GM18868 (cell line): Measurements from ENCODE around the gene ABCC12.

Experiments used
- ATAC-seq: cut with Tn5 transposase; IDR thresholded peaks from one replicate; pipeline ENCODE4 v1.9.1; 2021; ENCODE audit warnings: mild to moderate bottlenecking, moderate library complexity; ENCODE audit not compliant: unreplicated experiment

The ABCC12 gene

DNA sequence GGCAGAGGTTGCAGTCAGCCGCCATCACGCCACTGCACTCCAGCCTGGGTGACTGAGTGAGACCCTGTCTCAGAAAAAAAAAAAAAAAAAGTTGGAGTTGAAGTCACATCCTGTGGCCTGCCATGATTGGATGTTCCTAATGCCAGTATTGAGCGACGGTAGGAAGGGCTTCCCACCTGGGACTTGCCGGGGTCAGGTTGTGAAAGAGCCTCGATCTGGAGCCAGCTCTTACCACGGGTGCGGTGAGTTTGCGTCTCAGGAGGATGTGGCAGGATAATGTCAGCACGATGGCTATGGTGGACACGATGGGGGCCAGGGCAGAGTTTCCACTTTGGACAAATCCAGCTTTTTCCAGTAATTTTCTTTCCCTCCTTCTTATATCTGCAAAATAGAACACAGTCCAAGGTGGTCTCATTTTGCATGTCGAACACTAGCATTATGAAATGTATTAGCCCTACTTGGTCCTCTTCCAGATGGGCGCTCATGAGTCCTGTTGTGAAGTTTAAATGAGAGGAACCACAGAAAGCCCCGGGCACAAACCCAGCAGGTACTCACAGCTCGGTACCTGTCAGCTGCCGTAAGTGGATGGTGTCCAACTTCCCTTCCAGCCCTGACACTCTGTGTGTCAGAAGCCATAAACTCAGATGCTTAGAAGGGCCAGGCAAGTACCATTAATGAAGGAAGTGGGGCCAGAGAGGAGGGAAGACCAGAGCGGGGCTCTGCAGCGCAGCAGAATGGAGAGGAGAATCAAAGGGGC lies 22.2 kb downstream of the ABCC12 start:
- no peak for ATAC-seq

DNA sequence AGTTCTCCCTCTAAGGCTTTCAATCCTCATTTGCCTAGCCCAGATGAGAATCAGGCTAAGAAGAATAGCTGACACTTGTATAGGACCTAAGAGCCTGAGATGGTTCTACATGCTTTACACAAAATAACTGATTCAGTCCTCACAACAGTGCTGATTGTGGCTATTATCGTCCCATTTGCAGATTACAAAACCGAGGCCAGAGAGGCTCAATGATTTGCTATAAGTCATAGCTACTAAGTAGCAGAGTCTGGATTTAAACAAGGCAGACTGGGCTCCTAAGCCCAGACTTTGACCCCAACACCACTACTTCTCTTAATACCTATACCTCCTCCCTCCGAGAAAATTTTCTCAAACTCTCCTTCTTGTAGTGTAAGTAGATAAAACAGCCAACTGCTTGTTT lies 23.1 kb downstream of the ABCC12 start:
- ATAC-seq, result no peak

DNA sequence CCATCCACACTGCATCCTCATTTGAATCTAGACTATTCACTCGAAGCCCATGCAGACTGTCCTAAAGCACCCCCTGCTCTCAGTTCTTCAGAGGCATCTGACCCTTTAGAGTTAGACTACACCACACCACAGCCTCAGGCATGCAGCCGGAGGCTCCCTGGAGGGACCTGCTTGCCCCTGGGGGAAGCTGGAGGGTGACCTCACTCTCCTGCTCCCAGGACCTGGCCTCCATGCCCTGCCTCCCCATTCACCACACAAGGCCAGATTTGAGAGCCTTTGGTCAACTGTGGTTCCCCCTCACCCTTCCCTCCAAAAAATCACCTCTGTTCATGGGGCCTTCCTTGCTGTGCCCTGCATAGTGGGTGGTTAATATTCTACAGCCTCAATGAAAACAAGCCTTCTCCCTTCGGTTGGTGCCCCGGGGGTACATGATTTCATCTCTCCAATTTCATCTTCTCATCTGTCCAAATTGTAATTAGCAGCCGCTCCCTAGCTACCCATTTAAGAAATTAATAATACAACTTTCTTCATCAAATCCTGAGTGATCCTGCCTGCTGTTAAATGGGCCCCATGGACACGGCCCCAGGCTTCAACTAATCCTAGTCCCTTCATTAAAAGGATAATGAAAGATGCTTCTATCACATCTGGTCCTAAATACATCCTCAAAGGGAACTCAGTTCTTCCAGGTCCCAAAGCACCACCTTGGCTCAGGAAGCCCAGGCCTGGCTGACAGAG lies 24.4 kb downstream of the ABCC12 start:
- no peak for ATAC-seq

- ATAC-seq, result no peak
Observed at GRCh38 chr16:48129926-48130325, 25.9 kb downstream of the ABCC12 start.

GRCh38 chr16:48128769-48129168 lies 27.0 kb downstream of the ABCC12 start:
- ATAC-seq, result no peak

DNA sequence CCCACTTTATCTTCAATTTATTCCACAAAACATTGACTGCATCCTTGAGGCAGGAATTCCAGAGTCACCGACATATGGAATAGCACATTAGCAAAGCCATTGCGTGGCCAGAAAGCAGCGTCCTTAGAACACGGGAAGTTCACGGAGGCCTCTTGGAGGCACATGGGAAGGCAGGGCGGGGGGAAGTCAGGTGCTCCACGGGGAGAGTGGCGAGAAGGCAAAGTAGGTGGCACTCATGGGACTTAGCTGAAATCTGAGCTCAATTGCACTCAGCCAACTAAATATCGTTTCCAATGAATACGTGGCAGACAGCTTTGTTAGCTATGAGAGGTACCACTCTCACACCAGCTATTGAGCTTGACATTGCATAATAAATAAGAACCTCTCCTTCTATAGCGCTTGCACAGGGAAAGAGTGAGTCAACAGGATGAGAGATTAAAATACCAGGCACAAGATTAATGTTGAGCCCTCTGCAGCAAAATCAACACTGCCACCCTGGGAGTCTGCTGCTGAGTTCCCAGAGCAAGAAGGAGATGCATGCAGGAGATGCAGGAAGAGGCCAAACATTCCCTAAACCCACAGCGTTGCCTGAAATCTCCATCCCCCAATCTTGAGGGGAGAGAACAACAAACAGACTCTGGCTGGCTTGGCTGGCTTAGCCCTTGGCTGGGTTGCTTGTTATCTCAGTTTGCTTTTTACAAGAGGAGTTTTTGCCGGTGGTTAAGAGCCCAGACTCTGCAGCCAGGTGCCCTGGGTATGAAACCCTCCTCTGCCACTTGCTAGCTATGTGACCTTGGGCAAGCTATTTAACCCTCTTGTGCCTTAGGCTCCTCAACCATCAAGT lies 28.8 kb downstream of the ABCC12 start:
- ATAC-seq, result no peak

- no peak for ATAC-seq
Observed at GRCh38 chr16:48125888-48126287, 29.9 kb downstream of the ABCC12 start.

GRCh38 chr16:48124266-48124665 lies 31.5 kb downstream of the ABCC12 start:
- ATAC-seq, result no peak

GRCh38 chr16:48123104-48123788 lies 32.5 kb downstream of the ABCC12 start:
- peak; percentile 90 for ATAC-seq

GRCh38 chr16:48121276-48121675 lies 34.5 kb downstream of the ABCC12 start:
- no peak for ATAC-seq

DNA sequence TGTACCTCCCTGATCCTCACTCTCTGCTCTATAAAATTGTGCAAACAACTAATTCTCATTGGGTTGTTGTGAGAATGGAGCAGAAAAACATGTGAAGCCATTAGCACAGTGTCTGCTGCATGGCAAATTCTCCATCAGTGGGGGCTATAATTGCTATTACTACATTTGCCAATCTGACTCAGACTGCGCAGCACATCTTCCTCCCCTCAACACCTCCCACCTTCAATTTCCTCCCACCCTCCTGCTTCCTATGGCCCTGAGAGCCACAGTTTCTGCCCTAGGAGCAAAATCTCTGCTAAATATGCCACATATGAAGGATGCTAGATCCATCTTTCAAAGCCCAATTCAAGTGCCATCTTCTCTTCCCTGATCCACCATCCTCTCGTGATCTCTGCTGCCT lies 37.0 kb downstream of the ABCC12 start:
- no peak for ATAC-seq

- ATAC-seq, result peak; percentile 93
Observed at GRCh38 chr16:48117217-48118105, 38.3 kb downstream of the ABCC12 start.

- ATAC-seq, result no peak
Observed at GRCh38 chr16:48115299-48115698, 40.5 kb downstream of the ABCC12 start.

- ATAC-seq, result no peak
Observed at GRCh38 chr16:48114410-48114809, 41.4 kb downstream of the ABCC12 start.

DNA sequence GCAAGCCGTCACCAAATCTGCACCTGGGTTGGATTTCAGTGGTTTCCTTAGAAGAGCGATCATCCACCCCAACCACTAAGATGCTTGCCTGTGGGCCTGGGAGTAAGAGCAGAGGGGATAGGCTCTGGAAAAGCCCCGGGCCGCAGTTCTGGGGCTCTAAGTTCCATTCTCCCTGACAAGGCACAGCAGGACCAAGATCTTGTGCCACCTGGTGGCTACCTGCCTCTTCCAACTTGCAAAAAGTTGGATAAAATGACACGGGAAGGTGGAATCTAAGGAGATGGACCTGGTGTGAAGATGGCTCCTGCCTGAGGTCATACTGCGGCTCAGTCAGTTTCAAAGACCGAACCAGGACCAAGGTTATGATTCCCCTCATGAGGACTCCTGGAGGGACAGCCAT lies 42.3 kb downstream of the ABCC12 start:
- no peak for ATAC-seq

GRCh38 chr16:48113001-48113400 lies 42.8 kb downstream of the ABCC12 start:
- ATAC-seq, result no peak

DNA sequence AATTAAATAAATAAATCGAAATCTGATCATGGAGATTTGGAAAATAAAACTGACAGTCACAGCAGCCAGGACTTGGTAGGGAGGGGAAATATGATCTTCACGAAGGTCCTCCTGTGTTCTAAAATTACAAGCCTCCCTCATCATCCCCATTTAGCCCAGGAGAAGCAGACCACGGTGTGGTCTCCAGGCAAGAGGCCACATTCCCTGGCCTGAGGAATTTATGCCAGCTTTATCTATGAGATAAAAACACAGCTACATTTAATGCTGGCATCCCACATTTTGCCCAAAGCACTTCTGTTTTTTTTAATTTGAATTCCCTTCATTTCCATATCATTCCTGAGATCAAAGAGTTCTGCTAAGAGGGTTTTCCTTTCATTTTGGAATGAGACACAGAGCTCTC lies 43.2 kb downstream of the ABCC12 start:
- no peak for ATAC-seq

- peak; percentile 58 for ATAC-seq
Observed at GRCh38 chr16:48110982-48111381, 44.8 kb downstream of the ABCC12 start.

DNA sequence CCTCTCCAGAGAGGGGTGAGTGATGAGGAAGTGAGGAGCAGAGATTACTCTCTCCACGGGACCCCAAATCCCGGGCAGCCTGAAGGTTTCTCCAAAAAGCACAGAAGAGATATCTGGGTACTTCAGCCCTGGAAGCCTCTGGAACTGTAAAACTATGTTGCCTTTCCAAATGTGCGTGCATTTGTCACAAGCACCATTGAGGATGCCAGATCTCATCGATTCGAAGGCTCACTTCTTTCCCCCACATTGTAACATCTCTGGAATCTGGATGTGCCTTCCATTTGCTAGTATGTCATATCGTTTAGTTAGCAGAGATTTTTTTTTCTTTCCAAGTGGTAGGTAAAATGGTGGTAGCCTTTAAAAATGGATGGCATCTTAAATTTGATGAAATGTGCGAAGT lies 45.8 kb downstream of the ABCC12 start:
- ATAC-seq, result no peak

DNA sequence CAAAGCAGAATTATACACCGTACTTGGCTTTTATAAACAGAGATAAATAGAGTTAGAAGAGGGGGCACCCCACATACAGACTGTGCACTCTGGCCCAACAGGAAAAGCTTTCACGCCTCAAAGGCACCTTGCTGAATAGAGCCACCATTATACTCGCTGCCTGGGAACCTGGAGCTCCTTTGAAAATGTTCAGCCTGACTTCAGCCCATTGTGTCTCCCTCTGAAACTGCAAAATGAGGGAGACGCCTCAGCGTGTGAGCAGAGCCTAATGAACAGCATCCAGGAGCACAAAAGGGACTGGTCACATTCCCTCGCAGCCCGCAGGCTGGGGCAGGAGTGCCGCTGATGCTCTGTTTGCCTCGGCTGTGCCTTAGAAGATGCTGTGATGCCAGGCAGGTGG lies 46.3 kb downstream of the ABCC12 start:
- no peak for ATAC-seq
